Neuronal stem cell (in vitro differentiated cells): ENCODE data around the gene GPATCH4.

ENCODE experiments used
- DNase-seq: peaks from one replicate; pipeline ENCODE4 v3.0.0-alpha.2; 2013; ENCODE audit warnings: low spot score
- H2AFZ ChIP-seq: one replicate; pipeline ENCODE4 v1.6.1; 2013; ENCODE audit warnings: mild to moderate bottlenecking, low read length, inconsistent platforms
- H2AK5ac ChIP-seq: 2 replicates; pipeline ENCODE4 v1.6.1; 2013; ENCODE audit warnings: low read depth, mild to moderate bottlenecking, inconsistent platforms, low read length, moderate library complexity, mixed read lengths
- H2BK120ac ChIP-seq: 2 replicates; pipeline ENCODE4 v1.6.1; 2013; ENCODE audit warnings: low read depth, mild to moderate bottlenecking, inconsistent platforms, low read length, moderate library complexity, mixed read lengths
- H2BK12ac ChIP-seq: one replicate; pipeline ENCODE4 v1.6.1; 2013; ENCODE audit warnings: low read length, inconsistent platforms
- H2BK15ac ChIP-seq: 2 replicates; pipeline ENCODE4 v1.6.1; 2013; ENCODE audit warnings: mild to moderate bottlenecking, low read length, inconsistent platforms, mixed read lengths
- H2BK5ac ChIP-seq: one replicate; pipeline ENCODE4 v1.6.1; 2013; ENCODE audit warnings: inconsistent platforms, mild to moderate bottlenecking, low read length, moderate library complexity
- H3K14ac ChIP-seq: one replicate; pipeline ENCODE4 v1.6.1; 2013; ENCODE audit warnings: low read length, inconsistent platforms
- H3K18ac ChIP-seq: 2 replicates; pipeline ENCODE4 v1.6.1; 2013; ENCODE audit warnings: low read length, inconsistent platforms
- H3K23ac ChIP-seq: 2 replicates; pipeline ENCODE4 v1.6.1; 2013; ENCODE audit warnings: low read depth, mild to moderate bottlenecking, mixed read lengths, low read length, inconsistent platforms; ENCODE audit not compliant: poor library complexity
- H3K27ac ChIP-seq: replicated peaks from 3 replicates; pipeline ENCODE4 v1.5.1; 2013; ENCODE audit warnings: low read length, inconsistent platforms
- H3K27me3 ChIP-seq, 3 experiments: 2 replicates each; pipeline ENCODE4 v1.6.1; 2013; ENCODE audit warnings: low read length in 3 of 3, mild to moderate bottlenecking in 2 of 3, inconsistent platforms in 1 of 3, low read depth in 1 of 3, mixed read lengths in 1 of 3, moderate library complexity in 1 of 3; ENCODE audit not compliant: control insufficient read depth in 3 of 3, insufficient read depth in 3 of 3
- H3K36me3 ChIP-seq, 2 donors: replicated peaks in 1 of 2; 2 replicates each; pipeline ENCODE4 v1.6.1; 2013; ENCODE audit warnings: low read length in 2 of 2; ENCODE audit not compliant: control insufficient read depth in 2 of 2, insufficient read depth in 2 of 2
- H3K4ac ChIP-seq: 2 replicates; pipeline ENCODE4 v1.6.1; 2013; ENCODE audit warnings: inconsistent platforms, mild to moderate bottlenecking, low read length, moderate library complexity
- H3K4me1 ChIP-seq, 2 donors: 1 replicate in 1 of 2; 2 replicates in 1 of 2; pipeline ENCODE4 v1.6.1; 2013; ENCODE audit warnings: low read length in 2 of 2, low read depth in 1 of 2; ENCODE audit not compliant: control insufficient read depth in 2 of 2, insufficient read depth in 1 of 2
- H3K4me2 ChIP-seq: one replicate; pipeline ENCODE4 v1.6.1; 2013; ENCODE audit warnings: mild to moderate bottlenecking, low read length, inconsistent platforms; ENCODE audit not compliant: insufficient read depth, poor library complexity, severe bottlenecking
- H3K4me3 ChIP-seq, 2 donors: 2 replicates each; pipeline ENCODE4 v1.5.1; 2013; ENCODE audit warnings: low read length in 2 of 2, mild to moderate bottlenecking in 2 of 2, inconsistent platforms in 1 of 2, moderate library complexity in 1 of 2
- H3K79me1 ChIP-seq: one replicate; pipeline ENCODE4 v1.6.1; 2013; ENCODE audit warnings: low read depth, mild to moderate bottlenecking, inconsistent platforms, low read length, moderate library complexity
- H3K9ac ChIP-seq: one replicate; pipeline ENCODE4 v1.6.1; 2013; ENCODE audit warnings: mild to moderate bottlenecking, low read depth, low read length, inconsistent platforms; ENCODE audit not compliant: poor library complexity
- H3K9me3 ChIP-seq, 2 donors: replicated peaks in 1 of 2; 2 replicates each; pipeline versions ENCODE3 to v1.6.1; 2013; ENCODE audit warnings: low read length in 2 of 2, mild to moderate bottlenecking in 2 of 2, inconsistent platforms in 1 of 2, low read depth in 1 of 2, mixed read lengths in 1 of 2, moderate library complexity in 1 of 2; ENCODE audit not compliant: control insufficient read depth in 2 of 2, insufficient read depth in 1 of 2
- H4K8ac ChIP-seq: one replicate; pipeline ENCODE4 v1.6.1; 2013; ENCODE audit warnings: low read depth, mild to moderate bottlenecking, inconsistent platforms, low read length, moderate library complexity
- H4K91ac ChIP-seq: one replicate; pipeline ENCODE4 v1.6.1; 2013; ENCODE audit warnings: low read length, low read depth, mild to moderate bottlenecking, inconsistent platforms; ENCODE audit not compliant: poor library complexity
- WGBS, 2 donors: extraction: QIAGEN DNeasy Blood & Tissue Kit; methylation state at CpG; one replicate each; pipeline ENCODE4 v1.1.7; 2013; ENCODE audit warnings: missing lambda C conversion rate in 2 of 2, mixed read lengths in 1 of 2; ENCODE audit not compliant: insufficient read length in 2 of 2, insufficient replicate concordance in 1 of 2; ENCODE audit errors: extremely low coverage in 2 of 2; 5-methylcytosine and 5-hydroxymethylcytosine counted together

GPATCH4 gene

GRCh38 chr1:156571919-156572662 is 29.2 kb downstream of the GPATCH4 start, which contains the start of gene IQGAP3:
Gene IQGAP3 (minus strand): TSS chr1:156572565. CDS start chr1:156572529, 36 bp downstream.
- no peak within 1 kb of the TSS for H3K14ac ChIP-seq
- H2AK5ac ChIP-seq, result no peak within 1 kb of the TSS
- peak within 1 kb of the TSS; percentile 86 for H2AFZ ChIP-seq
- whole genome bisulfite sequencing, 2 donors, result no CpG with 5 or more reads among the region's 38 CpGs
- H3K27me3 ChIP-seq, result peaks cover 0 to 26% (median 0%) of the 10 kb centered on the region in 3 experiments
- H2BK12ac ChIP-seq, result peak within 1 kb of the TSS; percentile 18
- H3K23ac ChIP-seq, result no peak within 1 kb of the TSS
- no peaks in the 10 kb centered on the region for H3K9me3 ChIP-seq
- peaks cover 3% of the 10 kb centered on the region in 2 donors for H3K4me1 ChIP-seq
- H3K9ac ChIP-seq, result peak within 1 kb of the TSS; percentile 91
- no peak within 1 kb of the TSS for H4K8ac ChIP-seq
- H3K4ac ChIP-seq, result no peak within 1 kb of the TSS
- no peak within 1 kb of the TSS for H4K91ac ChIP-seq
- no peak within 1 kb of the TSS for H2BK120ac ChIP-seq
- peaks cover 2% of the 10 kb centered on the region for H3K79me1 ChIP-seq
- H3K18ac ChIP-seq, result peak within 1 kb of the TSS; percentile 15
- peak; percentile 78 for DNase-seq
- no peak within 1 kb of the TSS for H2BK5ac ChIP-seq
- no peak within 1 kb of the TSS for H2BK15ac ChIP-seq
- H3K4me2 ChIP-seq, result peak within 1 kb of the TSS; percentile 63
- H3K36me3 ChIP-seq, result peaks cover 5 to 35% of the 10 kb centered on the region in 2 donors
- peak within 1 kb of the TSS; percentile 74 to 96 for H3K4me3 ChIP-seq
- no peak within 1 kb of the TSS for H3K27ac ChIP-seq

GRCh38 chr1:156571261-156571852 is 29.9 kb downstream of the GPATCH4 start:
- Histone ChIP-seq H2AFZ (peak overlapping the region; percentile 86), H2BK12ac (no peak overlapping the region), H4K91ac (no peak overlapping the region), H3K4me1 (peaks cover 3% of the 10 kb centered on the region in 2 donors), H3K4me3 (peak overlapping the region; percentile 74 to 96), H3K23ac (no peak overlapping the region), H3K27me3 (peaks cover 0 to 26% (median 0%) of the 10 kb centered on the region in 3 experiments), H3K9ac (no peak overlapping the region), H3K9me3 (no peaks in the 10 kb centered on the region), H3K27ac (no peak overlapping the region), H3K36me3 (peaks cover 5 to 38% of the 10 kb centered on the region in 2 donors), H3K4me2 (peak overlapping the region; percentile 63), H3K14ac (no peak overlapping the region), H4K8ac (no peak overlapping the region), H3K4ac (no peak overlapping the region), H3K18ac (no peak overlapping the region), H2AK5ac (no peak overlapping the region), H2BK15ac (no peak overlapping the region), H3K79me1 (peaks cover 2% of the 10 kb centered on the region), H2BK120ac (no peak overlapping the region), H2BK5ac (no peak overlapping the region)
- no CpG with 5 or more reads among the region's 4 CpGs for WGBS, 2 donors
- DNase-seq, result no peak

- Histone ChIP-seq H3K4ac (no peak overlapping the region), H3K9me3 (no peaks in the 10 kb centered on the region), H3K18ac (no peak overlapping the region), H2AK5ac (no peak overlapping the region), H2BK12ac (no peak overlapping the region), H3K4me1 (peaks cover 2 to 3% of the 10 kb centered on the region in 2 donors), H3K23ac (no peak overlapping the region), H3K4me2 (no peak overlapping the region), H2AFZ (no peak overlapping the region), H2BK120ac (no peak overlapping the region), H3K27ac (no peak overlapping the region), H3K14ac (no peak overlapping the region), H3K79me1 (peaks cover 2% of the 10 kb centered on the region), H4K91ac (no peak overlapping the region), H3K9ac (no peak overlapping the region), H2BK5ac (no peak overlapping the region), H2BK15ac (no peak overlapping the region), H3K4me3 (no peak overlapping the region), H4K8ac (no peak overlapping the region), H3K27me3 (no peaks in the 10 kb centered on the region), H3K36me3 (peaks cover 33 to 87% of the 10 kb centered on the region in 2 donors)
- no CpG with 5 or more reads among the region's 4 CpGs for WGBS, 2 donors
- DNase-seq, result no peak
Measured at GRCh38 chr1:156566436-156566835, 34.8 kb downstream of the GPATCH4 start.

GRCh38 chr1:156565519-156565918 is 35.8 kb downstream of the GPATCH4 start:
- no peak overlapping the region for H3K4me3 ChIP-seq
- no peak overlapping the region for H3K23ac ChIP-seq
- no peak overlapping the region for H3K27ac ChIP-seq

More at GRCh38 chr1:156565519-156565918, 35.8 kb downstream of the GPATCH4 start:
- Histone ChIP-seq H3K79me1 (peaks cover 2% of the 10 kb centered on the region), H3K9ac (no peak overlapping the region), H3K9me3 (no peaks in the 10 kb centered on the region), H4K8ac (no peak overlapping the region), H2BK5ac (no peak overlapping the region), H2BK15ac (no peak overlapping the region), H2BK120ac (no peak overlapping the region), H3K4me1 (no peaks in the 10 kb centered on the region), H2AFZ (no peak overlapping the region), H3K36me3 (peaks cover 38 to 91% of the 10 kb centered on the region in 2 donors), H3K27me3 (no peaks in the 10 kb centered on the region), H3K18ac (no peak overlapping the region), H3K4me2 (no peak overlapping the region), H2BK12ac (no peak overlapping the region), H3K4ac (no peak overlapping the region), H4K91ac (no peak overlapping the region), H3K14ac (no peak overlapping the region), H2AK5ac (no peak overlapping the region)
- WGBS, 2 donors, result no CpG with 5 or more reads among the region's 2 CpGs
- DNase-seq, result no peak
